Activated CD8-positive, alpha-beta memory T cell treated with anti-CD3 and anti-CD28 coated beads for 1 hour (primary cell): Measurements from ENCODE around the gene JOSD1.

Experiments
- DNase-seq, 2 donors: peaks; one replicate each; pipeline ENCODE4 v3.0.0-alpha.2; 2020; ENCODE audit warnings: low read depth in 1 of 2; ENCODE audit errors: extremely low read depth in 1 of 2

The JOSD1 gene

GRCh38 chr22:38715852-38716251 lies 15.1 kb upstream of the JOSD1 start:
- DNase-seq: no peak

GRCh38 chr22:38715176-38715764 lies 14.5 kb upstream of the JOSD1 start:
- no peak for DNase-seq

- DNase-seq: no peak
These were observed 13.2 kb upstream of the JOSD1 start for GRCh38 chr22:38713921-38714320.

GRCh38 chr22:38712486-38713207 lies 11.9 kb upstream of the JOSD1 start:
- DNase-seq: no peak

- DNase-seq: no peak
These were observed 10.1 kb upstream of the JOSD1 start for GRCh38 chr22:38710866-38711265.

- no peak for DNase-seq
These were observed 9.6 kb upstream of the JOSD1 start for GRCh38 chr22:38710351-38710750.

- no peak for DNase-seq
These were observed 8.6 kb upstream of the JOSD1 start for GRCh38 chr22:38709306-38709705.

- DNase-seq: no peak
These were observed 7.2 kb upstream of the JOSD1 start for GRCh38 chr22:38707984-38708383.

GRCh38 chr22:38707346-38707745 lies 6.6 kb upstream of the JOSD1 start:
- no peak for DNase-seq

GRCh38 chr22:38706901-38707195 lies 6.1 kb upstream of the JOSD1 start:
- DNase-seq: no peak

- peak in 1 of 2 donors; percentile 14 for DNase-seq
These were observed 5.6 kb upstream of the JOSD1 start for GRCh38 chr22:38706101-38706900.

GRCh38 chr22:38705235-38706100 lies 4.7 kb upstream of the JOSD1 start, which contains the start of gene GTPBP1:
Gene GTPBP1 (plus strand): TSS chr22:38705944. CDS start chr22:38705956, 12 bp downstream.
- peak; percentile 89 to 96 for DNase-seq

- DNase-seq: no peak
These were observed 4.0 kb upstream of the JOSD1 start for GRCh38 chr22:38704654-38705234.

- DNase-seq: no peak
These were observed 414 bp downstream of the JOSD1 start for GRCh38 chr22:38700270-38700788.

GRCh38 chr22:38699784-38700183 lies 959 bp downstream of the JOSD1 start:
- DNase-seq: no peak

GRCh38 chr22:38699143-38699542 lies 1.6 kb downstream of the JOSD1 start:
- no peak for DNase-seq

- no peak for DNase-seq
These were observed 2.2 kb downstream of the JOSD1 start for GRCh38 chr22:38698407-38699094.

- no peak for DNase-seq
These were observed 3.2 kb downstream of the JOSD1 start for GRCh38 chr22:38697425-38698089.
